GM12878 (cell line): ENCODE data around the gene PGA3. TPM values are rescaled to one million over a fixed set of nuclear protein-coding genes. Genes with fewer than 3 reads are reported as not detected.

ENCODE experiments used
- ATAC-seq: fragments of 200-7000 bp; cut with Tn5 transposase; 3 replicates; pipeline ENCODE4 v1.9.1; 2020; ENCODE audit warnings: mild to moderate bottlenecking, moderate library complexity
- BruUV-seq: library from RNA; stranded (reverse); fragments of 400-500 nt; replicated peaks from 2 replicates; lab custom pipeline; 2021; lab: Mats Ljungman, UMichigan
- CTCF ChIA-PET: fragments of 300-600 bp; sonication (Branson Sonifier 250); formaldehyde crosslinking; extraction: SDS; loops from one replicate; lab custom pipeline; 2021; ENCODE audit warnings: inconsistent platforms; lab: Yijun Ruan, JAX
- POLR2A ChIA-PET: fragments of 350-600 bp; formaldehyde crosslinking; extraction: SDS; loops from one replicate; lab custom pipeline; 2021; ENCODE audit warnings: inconsistent platforms; lab: Charles Lee
- RAD21 ChIA-PET: fragments of 300-600 bp; sonication (Branson Sonifier 250); formaldehyde crosslinking; loops from one replicate; lab custom pipeline; 2023; ENCODE audit warnings: antibody characterized with exemption; ENCODE audit not compliant: unreplicated experiment; lab: Charles Lee
- SMC1A ChIA-PET: fragments of 300-600 bp; sonication (Branson Sonifier 250); formaldehyde crosslinking; loops from one replicate; lab custom pipeline; 2023; ENCODE audit not compliant: unreplicated experiment, uncharacterized antibody; lab: Charles Lee
- DNase-seq: peaks from one replicate; pipeline ENCODE4 v3.0.0-alpha.2; 2011; ENCODE audit warnings: low read depth, low spot score
- FAIRE-seq: peaks from 3 replicates; lab custom pipeline; 2011; peaks lifted over from hg19 to GRCh38; lab: Jason Lieb, UNC
- H2AFZ ChIP-seq: 2 replicates; pipeline ENCODE4 v1.6.0; 2011; ENCODE audit warnings: low read depth, low read length, control low read depth; ENCODE audit not compliant: control insufficient read depth
- H3K27ac ChIP-seq: 2 replicates; pipeline ENCODE4 v1.5.1; 2011; ENCODE audit warnings: control low read depth; ENCODE audit not compliant: control insufficient read depth, insufficient read depth
- H3K27me3 ChIP-seq, 2 experiments: replicated peaks in 1 of 2; 2 replicates each; pipeline versions ENCODE4 v1.6.0 to v1.6.1; 2011; ENCODE audit warnings: low read length in 1 of 2; ENCODE audit not compliant: control insufficient read depth in 2 of 2, insufficient read depth in 2 of 2
- H3K36me3 ChIP-seq, 2 experiments: 2 replicates each; pipeline ENCODE4 v1.5.1; 2011; ENCODE audit warnings: low read length in 1 of 2; ENCODE audit not compliant: control insufficient read depth in 2 of 2, insufficient read depth in 2 of 2
- H3K4me1 ChIP-seq: 2 replicates; pipeline ENCODE4 v1.6.1; 2011; ENCODE audit warnings: mild to moderate bottlenecking, low read length, moderate library complexity, mixed read lengths; ENCODE audit not compliant: control insufficient read depth, insufficient read depth
- H3K4me2 ChIP-seq: 2 replicates; pipeline ENCODE4 v1.6.0; 2011; ENCODE audit warnings: control low read depth; ENCODE audit not compliant: control insufficient read depth, insufficient read depth
- H3K4me3 ChIP-seq: fragments of 200-600 bp; sonication (generic); 2 replicates; pipeline ENCODE4 v1.5.1; 2016
- H3K79me2 ChIP-seq: 2 replicates; pipeline ENCODE4 v1.6.0; 2011; ENCODE audit warnings: low read length; ENCODE audit not compliant: control insufficient read depth, insufficient read depth
- H3K9ac ChIP-seq: 2 replicates; pipeline ENCODE4 v1.8.0; 2011; ENCODE audit warnings: low read length, control low read depth, mixed read lengths; ENCODE audit not compliant: control insufficient read depth, insufficient read depth
- H3K9me3 ChIP-seq: replicated peaks from 3 replicates; pipeline ENCODE4 v1.5.1; 2011; ENCODE audit warnings: mild to moderate bottlenecking, low read length; ENCODE audit not compliant: control insufficient read depth, insufficient read depth
- H4K20me1 ChIP-seq: 2 replicates; pipeline ENCODE4 v1.6.0; 2011; ENCODE audit not compliant: control insufficient read depth, insufficient read depth
- ASH2L ChIP-seq: fragments of 300-600, 200-600 bp; sonication (generic); IDR thresholded peaks from 2 replicates; pipeline ENCODE4 v1.6.1; 2017; ENCODE audit warnings: low read depth, mild to moderate bottlenecking, borderline replicate concordance
- CBFB ChIP-seq: IDR thresholded peaks from 2 replicates; pipeline ENCODE4 v1.6.1; 2016; ENCODE audit warnings: antibody characterized with exemption, low read depth
- CREM ChIP-seq: IDR thresholded peaks from 2 replicates; pipeline ENCODE4 v1.6.1; 2014; ENCODE audit warnings: antibody characterized with exemption, low read depth
- EGR1 ChIP-seq, 2 experiments: IDR thresholded peaks; 1 replicate in 1 of 2; 2 replicates in 1 of 2; pipeline ENCODE4 v1.6.1; 2011 to 2012; ENCODE audit warnings: low read depth in 2 of 2, low read length in 2 of 2, borderline replicate concordance in 1 of 2, mild to moderate bottlenecking in 1 of 2, moderate library complexity in 1 of 2
- EP300 ChIP-seq, 2 experiments: fragments of 150-350 bp in 1 of 2; IDR thresholded peaks; 2 replicates each; pipeline ENCODE4 v1.6.1; 2011 to 2012; ENCODE audit warnings: low read depth in 2 of 2, low read length in 2 of 2, borderline replicate concordance in 1 of 2, improper control_type of control experiment in 1 of 2, inconsistent platforms in 1 of 2; ENCODE audit not compliant: control insufficient read depth in 1 of 2
- KAT2A ChIP-seq: conservative IDR thresholded peaks from 2 replicates; pipeline ENCODE4 v1.6.1; 2011; ENCODE audit warnings: low read depth, low read length; ENCODE audit not compliant: control insufficient read depth
- POU2F2 ChIP-seq: IDR thresholded peaks from 3 replicates; pipeline ENCODE4 v1.6.1; 2011; ENCODE audit warnings: low read depth, mild to moderate bottlenecking, low read length, borderline replicate concordance
- SP1 ChIP-seq: IDR thresholded peaks from one replicate; pipeline ENCODE4 v1.6.1; 2011; ENCODE audit warnings: low read depth, low read length
- ZNF217 ChIP-seq: fragments of 450-650 bp; IDR thresholded peaks from 2 replicates; pipeline ENCODE4 v1.6.1; 2017; ENCODE audit warnings: antibody characterized with exemption, mild to moderate bottlenecking
- ZNF687 ChIP-seq: fragments of 450-650 bp; IDR thresholded peaks from 2 replicates; pipeline ENCODE4 v1.6.1; 2017; ENCODE audit warnings: mild to moderate bottlenecking, moderate library complexity
- WGBS: methylation state at CpG from one replicate; pipeline ENCODE4 v1.1.6; 2016; ENCODE audit warnings: low lambda C conversion rate; ENCODE audit not compliant: insufficient replicate concordance, insufficient coverage; ENCODE audit errors: missing lambda C conversion rate; 5-methylcytosine and 5-hydroxymethylcytosine counted together
- in situ Hi-C: fragments of 300-500 bp; cut with MboI; formaldehyde crosslinking; loops from 9 replicates; pipeline ENCODE4 v1.14.3; 2018; ENCODE audit warnings: mixed read lengths
- intact Hi-C: fragments of 100-400 bp; cut with micrococcal nuclease; formaldehyde crosslinking; loops from one replicate; pipeline ENCODE4 v1.14.2; 2022; ENCODE audit not compliant: unreplicated experiment
- polyA plus RNA-seq, 11 experiments: library from polyadenylated mRNA; depleted of rRNA in 4 of 11; unstranded in 6 of 11; stranded (reverse) in 5 of 11; fragments of >200 nt; fragmentation: Nextera tagmentation in 4 of 11; fragmentation: Illumina TruSeq in 1 of 11; extraction: Ambion mirVana in 4 of 11; extraction: Trizol in 1 of 11; gene quantifications; 1 replicate in 1 of 11; 2 replicates in 10 of 11; pipeline versions ENCODE4 v1.2.1 to v1.2.3, GENCODE V29; 2011 to 2016; ENCODE audit warnings: inconsistent platforms in 2 of 11, missing spikeins in 2 of 11, low read depth in 1 of 11
- total RNA-seq, 4 experiments: library from RNA; depleted of rRNA in 3 of 4; stranded (reverse); fragments of >200 nt in 3 of 4; fragmentation: Illumina TruSeq in 1 of 4; extraction: Trizol in 1 of 4; gene quantifications; 2 replicates each; pipeline versions ENCODE4 v1.2.1 to v1.2.3, GENCODE V29; 2013 to 2021
- TF ChIP-seq, protein P1 (sequence below): fragments of 150-350 bp; IDR thresholded peaks from 2 replicates; pipeline ENCODE4 v1.6.1; 2014; ENCODE audit warnings: mild to moderate bottlenecking, low read depth, low read length
- TF ChIP-seq, protein P2 (sequence below): IDR thresholded peaks from 2 replicates; pipeline ENCODE4 v1.6.1; 2012; ENCODE audit warnings: improper control_type of control experiment, low read depth, low read length; ENCODE audit not compliant: insufficient replicate concordance

PGA3 gene
- total and polyA plus RNA-seq, 10 of the 15 experiments (the other 5 are each of a cell fraction or from before 2014, with no cell fraction given), result not detected

DNA sequence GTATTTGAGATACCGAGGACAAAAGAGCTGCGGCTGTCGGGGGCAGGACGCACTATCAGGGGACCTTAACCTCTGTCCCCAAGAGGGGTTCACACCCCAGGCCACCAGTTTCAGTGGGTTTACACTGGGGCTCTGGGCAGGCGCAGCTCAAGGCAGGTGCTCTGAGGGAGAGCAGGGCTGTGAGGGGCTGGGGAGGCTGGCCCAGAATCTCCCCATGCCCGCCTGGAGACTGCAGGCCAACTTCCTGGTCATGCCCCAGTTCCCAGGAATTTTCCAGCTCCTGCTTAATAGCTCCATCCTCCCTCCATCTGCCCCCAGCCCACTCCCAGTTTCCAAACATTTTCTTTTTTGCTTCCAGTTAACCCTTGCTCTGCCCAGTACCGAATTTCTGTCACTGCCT, 7.6 kb upstream of the PGA3 start:
- no TSS peak for BruUV-seq
- ATAC-seq (no peak), DNase-seq (no peak)
- H4K20me1 ChIP-seq, result no peaks in the 10 kb centered on the region
- ChIA-PET RAD21 (no interaction called here), CTCF (interaction anchor here (1.0 to 1.9 kb wide), 2 partner anchors 9 to 75 kb away, joined by 4 to 8 read pairs; no protein-coding TSS in a partner anchor)
- H3K27ac ChIP-seq, result no peak overlapping the region
- no peak overlapping the region for H2AFZ ChIP-seq
- 51% methylated on average over 7 of the region's 7 CpGs for WGBS
- H3K9me3 ChIP-seq, result peaks cover 3% of the 10 kb centered on the region; the same call in 2 of the 3 replicates
- no peaks in the 10 kb centered on the region for H3K36me3 ChIP-seq
- TF ChIP-seq EGR1 (IDR thresholded peaks at IDR 0.05; ENCODE audit: borderline replicate concordance in 1 of 2, low read depth in 2 of 2, low read length in 2 of 2) (no peak), ZNF217 (no peak), CREM (no peak), ZNF687 (no peak), POU2F2 (no peak), EP300 (IDR thresholded peaks at IDR 0.05; ENCODE audit: borderline replicate concordance in 1 of 2, control insufficient read depth in 1 of 2, low read depth in 2 of 2, low read length in 2 of 2) (no peak), KAT2A (no peak), ASH2L (no peak), CBFB (no peak), SP1 (no peak)
- TF ChIP-seq, protein P1, sequence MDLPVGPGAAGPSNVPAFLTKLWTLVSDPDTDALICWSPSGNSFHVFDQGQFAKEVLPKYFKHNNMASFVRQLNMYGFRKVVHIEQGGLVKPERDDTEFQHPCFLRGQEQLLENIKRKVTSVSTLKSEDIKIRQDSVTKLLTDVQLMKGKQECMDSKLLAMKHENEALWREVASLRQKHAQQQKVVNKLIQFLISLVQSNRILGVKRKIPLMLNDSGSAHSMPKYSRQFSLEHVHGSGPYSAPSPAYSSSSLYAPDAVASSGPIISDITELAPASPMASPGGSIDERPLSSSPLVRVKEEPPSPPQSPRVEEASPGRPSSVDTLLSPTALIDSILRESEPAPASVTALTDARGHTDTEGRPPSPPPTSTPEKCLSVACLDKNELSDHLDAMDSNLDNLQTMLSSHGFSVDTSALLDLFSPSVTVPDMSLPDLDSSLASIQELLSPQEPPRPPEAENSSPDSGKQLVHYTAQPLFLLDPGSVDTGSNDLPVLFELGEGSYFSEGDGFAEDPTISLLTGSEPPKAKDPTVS, result no peak
- TF ChIP-seq, protein P2, sequence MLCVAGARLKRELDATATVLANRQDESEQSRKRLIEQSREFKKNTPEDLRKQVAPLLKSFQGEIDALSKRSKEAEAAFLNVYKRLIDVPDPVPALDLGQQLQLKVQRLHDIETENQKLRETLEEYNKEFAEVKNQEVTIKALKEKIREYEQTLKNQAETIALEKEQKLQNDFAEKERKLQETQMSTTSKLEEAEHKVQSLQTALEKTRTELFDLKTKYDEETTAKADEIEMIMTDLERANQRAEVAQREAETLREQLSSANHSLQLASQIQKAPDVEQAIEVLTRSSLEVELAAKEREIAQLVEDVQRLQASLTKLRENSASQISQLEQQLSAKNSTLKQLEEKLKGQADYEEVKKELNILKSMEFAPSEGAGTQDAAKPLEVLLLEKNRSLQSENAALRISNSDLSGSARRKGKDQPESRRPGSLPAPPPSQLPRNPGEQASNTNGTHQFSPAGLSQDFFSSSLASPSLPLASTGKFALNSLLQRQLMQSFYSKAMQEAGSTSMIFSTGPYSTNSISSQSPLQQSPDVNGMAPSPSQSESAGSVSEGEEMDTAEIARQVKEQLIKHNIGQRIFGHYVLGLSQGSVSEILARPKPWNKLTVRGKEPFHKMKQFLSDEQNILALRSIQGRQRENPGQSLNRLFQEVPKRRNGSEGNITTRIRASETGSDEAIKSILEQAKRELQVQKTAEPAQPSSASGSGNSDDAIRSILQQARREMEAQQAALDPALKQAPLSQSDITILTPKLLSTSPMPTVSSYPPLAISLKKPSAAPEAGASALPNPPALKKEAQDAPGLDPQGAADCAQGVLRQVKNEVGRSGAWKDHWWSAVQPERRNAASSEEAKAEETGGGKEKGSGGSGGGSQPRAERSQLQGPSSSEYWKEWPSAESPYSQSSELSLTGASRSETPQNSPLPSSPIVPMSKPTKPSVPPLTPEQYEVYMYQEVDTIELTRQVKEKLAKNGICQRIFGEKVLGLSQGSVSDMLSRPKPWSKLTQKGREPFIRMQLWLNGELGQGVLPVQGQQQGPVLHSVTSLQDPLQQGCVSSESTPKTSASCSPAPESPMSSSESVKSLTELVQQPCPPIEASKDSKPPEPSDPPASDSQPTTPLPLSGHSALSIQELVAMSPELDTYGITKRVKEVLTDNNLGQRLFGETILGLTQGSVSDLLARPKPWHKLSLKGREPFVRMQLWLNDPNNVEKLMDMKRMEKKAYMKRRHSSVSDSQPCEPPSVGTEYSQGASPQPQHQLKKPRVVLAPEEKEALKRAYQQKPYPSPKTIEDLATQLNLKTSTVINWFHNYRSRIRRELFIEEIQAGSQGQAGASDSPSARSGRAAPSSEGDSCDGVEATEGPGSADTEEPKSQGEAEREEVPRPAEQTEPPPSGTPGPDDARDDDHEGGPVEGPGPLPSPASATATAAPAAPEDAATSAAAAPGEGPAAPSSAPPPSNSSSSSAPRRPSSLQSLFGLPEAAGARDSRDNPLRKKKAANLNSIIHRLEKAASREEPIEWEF, result no peak
- TF ChIP-seq, all 136 proteins: peak for 0
- no peaks in the 10 kb centered on the region for H3K27me3 ChIP-seq
- POLR2A ChIA-PET, result no interaction called here
- H3K4me2 ChIP-seq, result no peak overlapping the region
- intact Hi-C loops, result no loop called here
- H3K4me1 ChIP-seq, result no peaks in the 10 kb centered on the region
- no peaks in the 10 kb centered on the region for H3K79me2 ChIP-seq
- no peak overlapping the region for H3K4me3 ChIP-seq
- no peak overlapping the region for H3K9ac ChIP-seq
- in situ Hi-C loops, result no loop called here
- no peak for FAIRE-seq
- SMC1A ChIA-PET, result interaction anchor here (0.8 to 2.1 kb wide), 2 partner anchors 56 to 250 kb away, joined by 3 to 4 read pairs; no protein-coding TSS in a partner anchor
